PC-9 (cell line): ENCODE data around the gene CREBL2. TPM values are rescaled to one million over a fixed set of nuclear protein-coding genes. Genes with fewer than 3 reads are reported as not detected.

Experiments used
- BruUV-seq: library from RNA; stranded (reverse); fragments of 400-500 nt; replicated peaks from 2 replicates; lab custom pipeline; 2021; lab: Mats Ljungman, UMichigan
- CTCF ChIA-PET: fragments of 300-600 bp; sonication (Branson Sonifier 250); formaldehyde crosslinking; loops from one replicate; lab custom pipeline; 2022; ENCODE audit warnings: antibody characterized with exemption; lab: Charles Lee
- POLR2A ChIA-PET: fragments of 300-600 bp; sonication (Branson Sonifier 250); formaldehyde crosslinking; loops from one replicate; lab custom pipeline; 2022; ENCODE audit warnings: antibody characterized with exemption; ENCODE audit not compliant: unreplicated experiment; lab: Charles Lee
- DNase-seq, 2 experiments: peaks; one replicate each; pipeline versions ENCODE4 v3.0.0 to v3.0.0-alpha.2; 2015 to 2022; ENCODE audit warnings: mixed read lengths in 1 of 2
- H2AFZ ChIP-seq: fragments of 200-600 bp; sonication (generic); 2 replicates; pipeline ENCODE4 v1.8.1; 2017; ENCODE audit warnings: antibody characterized with exemption
- H3F3A ChIP-seq: fragments of 200-600 bp; sonication (generic); 2 replicates; pipeline ENCODE4 v1.8.1; 2017; ENCODE audit warnings: antibody characterized with exemption, mild to moderate bottlenecking, low read depth; ENCODE audit not compliant: insufficient read depth
- H3K27ac ChIP-seq: fragments of 200-600 bp; sonication (generic); 2 replicates; pipeline ENCODE4 v1.6.1; 2016; ENCODE audit warnings: mixed run types
- H3K27me3 ChIP-seq: fragments of 200-600 bp; sonication (generic); 2 replicates; pipeline ENCODE4 v1.6.1; 2016; ENCODE audit warnings: low read depth, mixed run types; ENCODE audit not compliant: insufficient read depth
- H3K36me3 ChIP-seq: fragments of 200-600 bp; sonication (generic); 2 replicates; pipeline ENCODE4 v1.6.1; 2016; ENCODE audit warnings: low read depth, mixed run types
- H3K4me1 ChIP-seq: fragments of 200-600 bp; sonication (generic); replicated peaks from 2 replicates; pipeline ENCODE4 v1.6.1; 2016; ENCODE audit warnings: mixed run types; ENCODE audit not compliant: insufficient read depth
- H3K4me2 ChIP-seq: fragments of 200-600 bp; sonication (generic); 2 replicates; pipeline ENCODE4 v1.6.1; 2017; ENCODE audit warnings: mixed run types
- H3K4me3 ChIP-seq: fragments of 200-600 bp; sonication (generic); 2 replicates; pipeline ENCODE4 v1.6.1; 2016; ENCODE audit warnings: mixed run types
- H3K79me2 ChIP-seq: fragments of 200-600 bp; sonication (generic); 2 replicates; pipeline ENCODE4 v1.6.1; 2017; ENCODE audit warnings: low read depth, mixed run types
- H3K9me2 ChIP-seq: fragments of 200-600 bp; sonication (generic); 2 replicates; pipeline ENCODE4 v1.8.1; 2017; ENCODE audit warnings: mild to moderate bottlenecking; ENCODE audit not compliant: insufficient read depth
- H3K9me3 ChIP-seq: fragments of 200-600 bp; sonication (generic); 2 replicates; pipeline ENCODE4 v1.8.1; 2016; ENCODE audit warnings: low read depth; ENCODE audit not compliant: insufficient read depth
- H4K20me1 ChIP-seq: fragments of 200-600 bp; sonication (generic); 2 replicates; pipeline ENCODE4 v1.8.1; 2017; ENCODE audit not compliant: insufficient read depth
- EZH2 ChIP-seq: fragments of 200-600 bp; sonication (generic); IDR thresholded peaks from 2 replicates; pipeline ENCODE4 v1.8.0; 2017; ENCODE audit warnings: antibody characterized with exemption, low read depth
- intact Hi-C: fragments of 100-400 bp; cut with micrococcal nuclease; formaldehyde crosslinking; loops from one replicate; pipeline ENCODE4 v1.10.0; 2022; ENCODE audit not compliant: unreplicated experiment
- total RNA-seq: library from RNA; stranded (reverse); gene quantifications from 2 replicates; pipeline ENCODE4 v1.2.3, GENCODE V29; 2021
- TF ChIP-seq, protein P1 (sequence below): fragments of 200-600 bp; sonication (generic); conservative IDR thresholded peaks from 2 replicates; pipeline ENCODE4 v1.6.1; 2017; ENCODE audit warnings: mixed run types, antibody characterized with exemption, mild to moderate bottlenecking, moderate library complexity

CREBL2 gene
- total RNA-seq, 1 experiment from 2014 or later, result 30.3 TPM

- ChIA-PET CTCF (no interaction called here), POLR2A (no interaction called here)
- Histone ChIP-seq H3K27ac (no peak overlapping the region), H3K4me3 (no peak overlapping the region), H3K4me1 (no peaks in the 10 kb centered on the region), H3K79me2 (no peaks in the 10 kb centered on the region), H3K9me3 (peaks cover 32% of the 10 kb centered on the region; the same call in 1 of the 2 replicates), H4K20me1 (no peaks in the 10 kb centered on the region), H3K9me2 (no peaks in the 10 kb centered on the region), H3K27me3 (no peaks in the 10 kb centered on the region), H3K36me3 (0 out of 2 replicates have a peak, but pooled peaks cover 7% of the 10 kb centered on the region), H3K4me2 (no peak overlapping the region), H3F3A (no peaks in the 10 kb centered on the region), H2AFZ (no peak overlapping the region)
- TF ChIP-seq EZH2, result no peak
- BruUV-seq, result no TSS peak
- intact Hi-C loops, result no loop called here
- no peak for DNase-seq
Observed at GRCh38 chr12:12646483-12647072, 34.9 kb downstream of the CREBL2 start.

- Histone ChIP-seq H3F3A (no peaks in the 10 kb centered on the region), H3K4me2 (no peak overlapping the region), H3K9me2 (no peaks in the 10 kb centered on the region), H3K4me3 (no peak overlapping the region), H3K27ac (no peak overlapping the region), H4K20me1 (no peaks in the 10 kb centered on the region), H3K27me3 (no peaks in the 10 kb centered on the region), H2AFZ (no peak overlapping the region), H3K4me1 (no peaks in the 10 kb centered on the region), H3K79me2 (no peaks in the 10 kb centered on the region), H3K9me3 (peaks cover 32% of the 10 kb centered on the region; the same call in 1 of the 2 replicates), H3K36me3 (no peaks in the 10 kb centered on the region)
- intact Hi-C loops, result no loop called here
- TF ChIP-seq EZH2, result no peak
- TF ChIP-seq, protein P1, sequence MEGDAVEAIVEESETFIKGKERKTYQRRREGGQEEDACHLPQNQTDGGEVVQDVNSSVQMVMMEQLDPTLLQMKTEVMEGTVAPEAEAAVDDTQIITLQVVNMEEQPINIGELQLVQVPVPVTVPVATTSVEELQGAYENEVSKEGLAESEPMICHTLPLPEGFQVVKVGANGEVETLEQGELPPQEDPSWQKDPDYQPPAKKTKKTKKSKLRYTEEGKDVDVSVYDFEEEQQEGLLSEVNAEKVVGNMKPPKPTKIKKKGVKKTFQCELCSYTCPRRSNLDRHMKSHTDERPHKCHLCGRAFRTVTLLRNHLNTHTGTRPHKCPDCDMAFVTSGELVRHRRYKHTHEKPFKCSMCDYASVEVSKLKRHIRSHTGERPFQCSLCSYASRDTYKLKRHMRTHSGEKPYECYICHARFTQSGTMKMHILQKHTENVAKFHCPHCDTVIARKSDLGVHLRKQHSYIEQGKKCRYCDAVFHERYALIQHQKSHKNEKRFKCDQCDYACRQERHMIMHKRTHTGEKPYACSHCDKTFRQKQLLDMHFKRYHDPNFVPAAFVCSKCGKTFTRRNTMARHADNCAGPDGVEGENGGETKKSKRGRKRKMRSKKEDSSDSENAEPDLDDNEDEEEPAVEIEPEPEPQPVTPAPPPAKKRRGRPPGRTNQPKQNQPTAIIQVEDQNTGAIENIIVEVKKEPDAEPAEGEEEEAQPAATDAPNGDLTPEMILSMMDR, result no peak
- ChIA-PET POLR2A (no interaction called here), CTCF (no interaction called here)
- no TSS peak for BruUV-seq
- no peak for DNase-seq
Observed at GRCh38 chr12:12648284-12648683, 36.6 kb downstream of the CREBL2 start.

DNA sequence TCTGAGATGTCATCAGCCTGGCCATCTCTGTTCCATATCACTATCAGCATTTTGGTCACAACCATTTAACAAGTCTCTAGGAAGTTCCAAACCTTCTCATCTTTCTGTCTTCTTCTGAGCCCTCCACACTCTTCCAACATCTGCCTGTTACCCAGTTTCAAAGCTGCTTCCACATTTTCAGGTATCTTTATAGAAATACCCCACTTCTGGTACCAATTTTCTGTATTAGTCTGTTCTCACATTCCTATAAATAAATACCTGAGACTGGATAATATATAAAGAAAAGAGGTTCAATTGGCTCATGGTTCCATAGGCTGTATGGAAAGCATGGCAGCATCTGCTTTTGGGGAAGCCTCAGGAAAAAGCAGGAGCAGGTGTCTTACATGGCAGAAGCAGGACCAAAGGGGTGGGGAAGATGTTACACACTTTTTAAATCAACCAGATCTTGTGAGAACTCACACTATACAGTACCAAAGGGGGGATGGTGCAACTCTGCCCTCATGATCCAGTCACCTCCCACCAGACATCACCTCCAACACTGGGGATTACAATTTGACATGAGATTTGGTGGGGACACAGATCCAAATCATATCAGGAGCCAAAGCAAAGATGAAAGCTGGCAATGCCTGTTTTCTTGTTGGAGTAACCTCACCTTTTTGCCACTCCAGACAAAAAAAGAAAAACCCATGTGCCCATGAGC is 37.4 kb downstream of the CREBL2 start:
- no peak for DNase-seq
- Histone ChIP-seq H3K27me3 (no peaks in the 10 kb centered on the region), H2AFZ (no peak overlapping the region), H3F3A (no peaks in the 10 kb centered on the region), H3K4me3 (no peak overlapping the region), H3K27ac (no peak overlapping the region), H4K20me1 (no peaks in the 10 kb centered on the region), H3K4me2 (no peak overlapping the region), H3K9me2 (no peaks in the 10 kb centered on the region), H3K36me3 (no peaks in the 10 kb centered on the region), H3K4me1 (no peaks in the 10 kb centered on the region), H3K79me2 (no peaks in the 10 kb centered on the region), H3K9me3 (peaks cover 32% of the 10 kb centered on the region; the same call in 1 of the 2 replicates)
- intact Hi-C loops, result no loop called here
- no TSS peak for BruUV-seq
- ChIA-PET POLR2A (no interaction called here), CTCF (no interaction called here)
- TF ChIP-seq EZH2, result no peak
- TF ChIP-seq, protein P1, result no peak
